Mucosa of rectum (tissue), 2 donors: ENCODE results near the gene HCK.
A peak's percentile ranks its signal among the peaks of the same experiment; 100 is the strongest.
"Not testable (repeated sequence)": the region's sequence is repeated elsewhere in the genome, so short reads cannot be mapped to it uniquely, and the experiment has no call there.

ENCODE experiments used
- H3K27ac ChIP-seq, 2 donors: one replicate each; pipeline ENCODE4 v1.7.0; 2013; ENCODE audit warnings: inconsistent platforms in 2 of 2, low read depth in 2 of 2, low read length in 2 of 2
- H3K27me3 ChIP-seq, 2 donors: one replicate each; pipeline ENCODE4 v1.7.0; 2013; ENCODE audit warnings: low read length in 2 of 2; ENCODE audit not compliant: control insufficient read depth in 2 of 2, insufficient read depth in 2 of 2
- H3K36me3 ChIP-seq, 2 donors: one replicate each; pipeline ENCODE4 v1.7.0; 2013; ENCODE audit warnings: low read length in 2 of 2; ENCODE audit not compliant: control insufficient read depth in 2 of 2, insufficient read depth in 2 of 2
- H3K4me1 ChIP-seq, 2 donors: one replicate each; pipeline ENCODE4 v1.7.0; 2013; ENCODE audit warnings: low read length in 2 of 2, mild to moderate bottlenecking in 1 of 2; ENCODE audit not compliant: control insufficient read depth in 2 of 2, insufficient read depth in 2 of 2
- H3K4me3 ChIP-seq, 2 donors: one replicate each; pipeline ENCODE4 v1.7.0; 2013; ENCODE audit warnings: low read length in 2 of 2
- H3K9ac ChIP-seq, 2 donors: one replicate each; pipeline ENCODE4 v1.7.0; 2013; ENCODE audit warnings: low read length in 2 of 2, low read depth in 1 of 2, mild to moderate bottlenecking in 1 of 2
- H3K9me3 ChIP-seq, 2 donors: one replicate each; pipeline ENCODE4 v1.7.0; 2013; ENCODE audit warnings: low read length in 2 of 2; ENCODE audit not compliant: control insufficient read depth in 2 of 2
- donor health status: healthy.
- donor health status: Normal muscosa, but diverticular disease.

HCK gene

DNA sequence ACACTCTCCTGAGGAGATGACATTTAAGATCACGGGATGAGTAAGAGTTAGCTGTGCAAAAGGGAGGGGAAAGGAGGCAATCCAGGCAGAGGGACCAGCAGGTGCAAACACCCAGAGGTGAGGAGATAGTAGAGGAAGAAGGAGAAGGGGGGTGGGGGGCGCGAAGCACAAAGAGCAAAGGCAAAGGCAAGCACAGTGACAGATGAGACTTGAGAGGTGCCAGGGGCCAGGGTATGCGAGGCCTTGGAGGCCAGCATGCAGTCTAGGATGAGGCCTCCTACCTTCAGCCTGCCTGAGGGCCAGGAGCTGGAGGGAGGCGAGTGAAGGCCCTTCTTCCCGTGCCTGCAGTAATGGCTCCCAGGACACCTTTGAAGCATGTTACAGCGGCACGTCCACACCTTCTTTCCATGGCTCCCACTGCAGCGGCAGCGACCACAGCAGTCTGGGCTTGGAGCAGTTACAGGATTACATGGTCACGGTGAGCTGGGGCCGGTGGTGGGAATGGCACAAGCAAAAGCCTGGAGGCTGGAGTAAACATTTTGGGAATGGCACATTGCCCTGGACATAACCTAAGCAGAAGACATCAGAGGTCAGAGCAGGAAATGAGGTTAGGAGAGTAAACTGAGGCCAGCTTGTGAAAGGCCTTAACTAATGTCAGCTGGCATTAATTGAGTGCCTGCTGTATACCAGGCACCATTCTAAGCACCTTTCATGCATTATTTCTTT, 23.2 kb upstream of the HCK start:
- Histone ChIP-seq H3K4me1 (peaks cover 0 to 2% of the 10 kb centered on the region in 2 donors), H3K27ac (no peak overlapping the region), H3K4me3 (no peak overlapping the region), H3K9ac (no peak overlapping the region), H3K27me3 (peaks cover 0 to 18% of the 10 kb centered on the region in 2 donors), H3K9me3 (no peaks in the 10 kb centered on the region), H3K36me3 (no peaks in the 10 kb centered on the region)

DNA sequence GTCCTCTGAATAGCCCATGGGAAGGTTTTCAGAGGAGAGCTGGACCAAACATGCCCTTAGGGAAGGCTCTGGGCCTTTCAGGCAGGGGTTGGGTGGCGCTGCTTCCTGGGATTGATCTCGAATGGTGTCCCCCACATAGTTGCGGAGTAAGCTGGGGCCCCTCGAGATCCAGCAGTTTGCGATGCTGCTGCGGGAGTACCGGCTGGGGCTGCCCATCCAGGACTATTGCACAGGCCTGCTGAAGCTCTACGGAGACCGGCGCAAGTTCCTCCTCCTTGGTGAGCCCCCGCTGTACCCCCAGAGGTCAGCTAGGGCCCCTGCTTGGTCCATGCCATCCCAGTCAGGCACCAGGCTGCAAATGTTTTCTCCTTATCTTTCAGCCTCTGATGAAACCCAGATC, 22.5 kb upstream of the HCK start:
- Histone ChIP-seq H3K27ac (no peak overlapping the region), H3K36me3 (no peaks in the 10 kb centered on the region), H3K4me1 (peaks cover 0 to 2% of the 10 kb centered on the region in 2 donors), H3K4me3 (no peak overlapping the region), H3K27me3 (peaks cover 0 to 18% of the 10 kb centered on the region in 2 donors), H3K9me3 (no peaks in the 10 kb centered on the region), H3K9ac (no peak overlapping the region)

DNA sequence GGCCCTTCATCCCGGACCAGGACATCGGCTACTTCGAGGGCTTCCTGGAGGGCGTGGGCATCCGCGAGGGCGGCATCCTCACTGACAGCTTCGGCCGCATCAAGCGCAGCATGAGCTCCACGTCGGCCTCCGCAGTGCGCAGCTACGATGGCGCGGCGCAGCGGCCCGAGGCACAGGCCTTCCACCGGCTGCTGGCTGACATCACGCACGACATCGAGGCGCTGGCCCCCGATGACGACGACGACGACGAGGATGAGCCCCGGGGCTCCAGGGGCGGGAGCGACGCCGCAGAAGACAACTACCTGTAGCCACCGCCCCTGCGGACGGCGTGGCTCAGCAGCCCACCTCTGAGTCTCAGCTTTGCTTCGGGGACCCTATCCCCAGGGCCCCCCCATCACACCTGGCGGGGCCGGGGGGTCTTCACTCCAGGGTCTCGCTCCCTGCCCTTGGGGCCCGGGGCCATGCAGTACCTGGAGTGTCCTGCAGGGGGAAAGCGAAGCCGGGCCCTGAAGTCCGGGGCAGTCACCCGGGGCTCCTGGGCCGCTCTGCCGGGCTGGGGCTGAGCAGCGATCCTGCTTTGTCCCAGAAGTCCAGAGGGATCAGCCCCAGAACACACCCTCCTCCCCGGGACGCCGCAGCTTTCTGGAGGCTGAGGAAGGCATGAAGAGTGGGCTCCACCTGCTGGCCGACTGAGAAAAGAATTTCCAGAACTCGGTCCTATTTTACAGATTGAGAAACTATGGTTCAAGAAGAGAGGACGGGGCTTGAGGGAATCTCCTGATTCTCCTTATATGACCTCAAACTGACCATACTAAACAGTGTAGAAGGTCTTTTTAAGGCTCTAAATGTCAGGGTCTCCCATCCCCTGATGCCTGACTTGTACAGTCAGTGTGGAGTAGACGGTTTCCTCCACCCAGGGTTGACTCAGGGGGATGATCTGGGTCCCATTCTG, 20.8 kb upstream of the HCK start:
- no peaks in the 10 kb centered on the region for H3K36me3 ChIP-seq
- peak overlapping the region in 1 of 2 donors; percentile 5 for H3K9ac ChIP-seq
- no peaks in the 10 kb centered on the region for H3K9me3 ChIP-seq
- peak overlapping the region in 1 of 2 donors; percentile 25 for H3K4me3 ChIP-seq
- H3K27ac ChIP-seq = no peak overlapping the region
- H3K4me1 ChIP-seq = peaks cover 0 to 2% of the 10 kb centered on the region in 2 donors
- peaks cover 5 to 23% of the 10 kb centered on the region in 2 donors for H3K27me3 ChIP-seq

DNA sequence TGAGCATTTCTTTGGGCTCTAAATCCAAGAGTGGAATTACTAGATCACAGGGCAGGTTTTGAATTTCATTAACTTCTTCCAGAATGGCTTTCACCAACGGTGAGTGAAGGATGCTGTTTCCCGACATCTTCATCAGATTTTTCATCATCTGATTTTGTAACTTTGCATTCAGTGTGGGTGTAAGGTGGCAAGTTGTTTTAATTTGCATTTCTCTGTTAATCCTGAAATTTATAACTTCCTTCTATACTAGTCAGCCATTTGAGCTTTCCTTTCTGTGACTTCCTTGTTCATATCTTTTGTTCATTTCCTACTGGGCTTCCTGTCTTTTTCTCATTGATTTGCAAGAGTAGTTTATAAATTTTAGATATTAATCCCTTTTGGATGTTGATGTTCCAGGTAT, 18.7 kb upstream of the HCK start:
- Histone ChIP-seq H3K27me3 (peaks cover 5 to 26% of the 10 kb centered on the region in 2 donors), H3K36me3 (no peaks in the 10 kb centered on the region), H3K9me3 (no peaks in the 10 kb centered on the region), H3K27ac (no peak overlapping the region), H3K9ac (no peak overlapping the region), H3K4me3 (no peak overlapping the region), H3K4me1 (peaks cover 0 to 2% of the 10 kb centered on the region in 2 donors)

DNA sequence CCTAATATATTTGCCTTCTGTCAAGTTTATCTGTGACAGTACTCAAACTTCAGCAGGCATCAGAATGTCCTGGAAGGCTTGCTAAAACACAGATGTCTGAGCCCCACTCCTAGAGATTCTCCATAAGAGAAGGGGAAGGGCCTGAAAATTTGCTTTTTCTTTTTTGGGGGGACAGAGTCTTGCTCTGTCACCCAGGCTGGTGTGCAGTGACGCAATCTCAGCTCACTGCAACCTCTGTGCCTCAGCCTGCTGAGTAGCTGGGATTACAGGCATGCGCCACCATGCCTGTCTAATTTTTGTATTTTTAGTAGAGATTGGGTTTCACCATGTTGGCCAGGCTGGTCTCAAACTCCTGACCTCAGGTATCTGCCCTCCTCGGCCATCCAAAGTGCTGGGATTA, 18.3 kb upstream of the HCK start:
- H3K9ac ChIP-seq, H3K4me1 ChIP-seq, H3K36me3 ChIP-seq, H3K4me3 ChIP-seq, H3K9me3 ChIP-seq, H3K27ac ChIP-seq: not testable (repeated sequence)
- H3K27me3 ChIP-seq = peaks cover 5 to 27% of the 10 kb centered on the region in 2 donors

DNA sequence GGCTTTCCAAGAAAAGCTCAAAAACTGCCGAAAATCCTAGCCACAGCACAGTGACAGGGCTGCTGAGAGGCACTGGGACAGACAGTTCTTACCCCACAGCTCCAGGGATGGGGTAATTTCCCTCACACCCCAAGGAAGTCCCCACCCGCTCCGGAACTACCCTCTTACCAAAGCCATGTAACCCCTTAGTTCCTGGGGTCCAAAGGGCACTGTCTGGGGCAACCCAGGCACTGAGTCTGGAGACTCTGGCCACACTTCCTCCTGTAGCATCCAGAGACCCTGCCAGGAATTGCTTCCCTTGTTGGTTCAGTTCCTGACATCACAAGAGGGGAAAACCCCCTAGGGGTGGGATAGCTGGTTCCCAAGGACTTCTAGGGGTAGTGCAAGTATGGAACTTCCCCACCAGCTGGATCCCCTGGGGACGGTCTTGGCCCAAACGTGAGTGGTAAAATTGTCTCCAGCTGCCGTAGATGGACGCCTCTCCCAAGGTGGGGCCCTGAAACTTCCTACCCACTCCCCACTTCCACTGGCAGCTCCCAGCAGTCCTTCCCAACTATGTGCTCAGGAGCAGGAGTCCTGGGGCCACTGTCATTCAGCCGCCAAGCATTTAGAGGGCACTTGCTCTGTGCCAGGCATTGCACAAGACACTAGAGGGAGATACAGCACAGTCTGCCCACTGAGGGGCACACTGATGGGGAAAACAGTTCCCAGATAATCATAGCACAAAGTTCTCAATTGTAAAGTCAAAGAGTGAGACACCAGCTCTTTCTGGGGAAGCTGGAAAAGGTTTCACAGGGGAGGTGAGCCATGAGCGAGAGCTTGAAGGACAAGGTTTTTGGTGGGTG, 17.2 kb upstream of the HCK start:
- H3K4me3 ChIP-seq = no peak overlapping the region
- H3K36me3 ChIP-seq = no peaks in the 10 kb centered on the region
- H3K27ac ChIP-seq = no peak overlapping the region
- peaks cover 0 to 2% of the 10 kb centered on the region in 2 donors for H3K4me1 ChIP-seq
- no peaks in the 10 kb centered on the region for H3K9me3 ChIP-seq
- peaks cover 5 to 29% of the 10 kb centered on the region in 2 donors for H3K27me3 ChIP-seq
- no peak overlapping the region for H3K9ac ChIP-seq

DNA sequence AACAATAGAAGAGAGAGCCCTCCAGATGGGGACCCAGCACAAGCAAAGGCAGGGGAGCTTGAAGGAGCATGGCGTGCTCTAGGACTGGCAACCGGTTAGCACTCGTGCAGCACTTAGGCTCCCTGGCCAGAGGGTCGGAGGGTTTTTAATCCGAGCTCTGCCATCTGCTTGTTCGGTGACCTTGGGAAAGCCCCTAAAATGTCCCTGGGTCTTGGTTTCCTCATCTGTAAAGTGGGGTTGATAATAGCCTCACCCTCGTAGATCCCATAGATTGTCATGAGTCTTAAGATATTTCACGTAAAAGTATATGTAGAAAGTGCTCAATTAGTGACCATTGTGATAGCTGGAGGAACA, 16.6 kb upstream of the HCK start:
- Histone ChIP-seq H3K4me3 (no peak overlapping the region), H3K9ac (no peak overlapping the region), H3K27me3 (peaks cover 5 to 29% of the 10 kb centered on the region in 2 donors), H3K9me3 (no peaks in the 10 kb centered on the region), H3K4me1 (peaks cover 0 to 2% of the 10 kb centered on the region in 2 donors), H3K36me3 (no peaks in the 10 kb centered on the region), H3K27ac (no peak overlapping the region)

DNA sequence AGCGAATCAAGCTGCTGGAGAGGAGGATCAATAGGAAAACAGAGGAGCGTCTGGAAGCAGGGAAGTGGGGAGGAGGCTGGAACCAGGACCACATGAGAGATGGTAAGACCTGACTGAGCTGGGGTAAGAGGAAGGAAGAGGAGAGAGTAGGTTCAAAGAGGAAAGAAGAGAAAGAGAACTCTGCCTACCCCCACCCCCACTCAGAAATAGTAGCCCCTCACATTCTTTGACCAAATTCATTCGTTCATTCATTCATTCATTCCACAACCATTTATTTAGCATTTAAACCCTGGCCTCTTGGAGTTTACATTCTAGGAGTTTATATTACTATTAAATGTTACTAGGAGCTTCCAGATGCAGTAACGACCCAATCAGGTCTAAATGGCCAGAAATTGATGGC, 15.8 kb upstream of the HCK start:
- H3K27ac ChIP-seq = no peak overlapping the region
- no peak overlapping the region for H3K9ac ChIP-seq
- no peaks in the 10 kb centered on the region for H3K9me3 ChIP-seq
- H3K4me1 ChIP-seq = peaks cover 0 to 2% of the 10 kb centered on the region in 2 donors
- peaks cover 5 to 24% of the 10 kb centered on the region in 2 donors for H3K27me3 ChIP-seq
- H3K4me3 ChIP-seq = no peak overlapping the region
- no peaks in the 10 kb centered on the region for H3K36me3 ChIP-seq

DNA sequence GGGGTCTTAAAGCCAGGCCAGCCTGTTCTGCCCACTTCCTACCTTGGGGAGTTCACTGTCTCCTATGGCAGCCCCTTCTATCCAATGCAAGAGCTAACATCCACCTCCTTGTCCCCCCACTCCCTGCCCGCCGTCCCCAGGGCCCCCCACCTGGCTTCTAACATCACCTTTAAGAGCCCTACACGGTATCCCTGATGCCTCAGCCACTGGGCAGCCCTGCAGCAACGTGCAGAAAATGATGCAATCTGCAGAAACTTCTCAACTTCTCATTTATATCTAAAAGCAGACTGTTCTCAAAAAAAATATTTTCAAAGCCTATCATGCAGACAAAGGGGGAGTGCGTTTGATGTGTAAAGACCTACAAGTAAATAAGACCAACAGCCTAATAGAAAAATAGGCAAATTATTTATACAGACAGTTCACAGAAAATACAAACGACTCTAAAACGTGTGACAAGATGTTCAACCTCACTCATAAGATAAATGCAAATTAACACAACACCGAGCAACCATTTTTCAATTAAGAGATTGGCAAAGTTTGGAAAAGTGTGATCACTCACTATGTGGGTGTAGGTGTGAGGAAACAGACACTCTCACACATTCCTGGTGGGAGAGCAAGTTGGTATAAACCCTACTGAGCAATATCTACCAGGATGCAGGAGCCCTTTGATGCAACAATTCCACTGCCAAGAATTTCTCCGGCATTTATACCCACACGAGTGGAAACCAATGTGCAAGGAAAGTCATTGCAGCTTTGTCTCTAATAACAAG, 15.1 kb upstream of the HCK start:
- no peak overlapping the region for H3K27ac ChIP-seq

More for the DNA sequence above, 15.1 kb upstream of the HCK start:
- Histone ChIP-seq H3K4me1 (no peaks in the 10 kb centered on the region), H3K36me3 (no peaks in the 10 kb centered on the region), H3K27me3 (peaks cover 5 to 24% of the 10 kb centered on the region in 2 donors), H3K9me3 (no peaks in the 10 kb centered on the region), H3K4me3 (no peak overlapping the region), H3K9ac (no peak overlapping the region)
